Heart right ventricle (tissue), 16 donors: ENCODE data around the gene MGST2. TPM values are rescaled to one million over a fixed set of nuclear protein-coding genes. Genes with fewer than 3 reads are reported as not detected.
A peak's percentile ranks its signal among the peaks of the same experiment; 100 is the strongest.

Experiments
- ATAC-seq, 8 donors: fragments of 200-7000 bp; cut with Tn5 transposase; one replicate each; pipeline ENCODE4 v1.9.1; 2020; ENCODE audit warnings: mild to moderate bottlenecking in 8 of 8, moderate library complexity in 8 of 8, moderate number of reproducible peaks in 1 of 8
- DNase-seq, 2 donors: peaks; one replicate each; pipeline ENCODE4 v3.0.0-alpha.2; 2020
- H3K27ac ChIP-seq, 10 donors: fragments of 200-600 bp; sonication (generic) in 2 of 10; one replicate each; pipeline versions ENCODE4 v1.5.0 to v1.8.0; 2020 to 2022; ENCODE audit warnings: mild to moderate bottlenecking in 3 of 10
- H3K27me3 ChIP-seq, 7 donors: fragments of 200-600 bp; one replicate each; pipeline ENCODE4 v1.8.0; 2021 to 2022; ENCODE audit warnings: mild to moderate bottlenecking in 2 of 7
- H3K36me3 ChIP-seq, 9 donors: fragments of 200-600 bp; sonication (generic) in 1 of 9; one replicate each; pipeline versions ENCODE4 v1.5.0 to v1.8.0; 2020 to 2022; ENCODE audit warnings: mild to moderate bottlenecking in 2 of 9
- H3K4me1 ChIP-seq, 9 donors: fragments of 200-600 bp; sonication (generic) in 1 of 9; one replicate each; pipeline versions ENCODE4 v1.5.0 to v1.8.0; 2020 to 2022; ENCODE audit warnings: mild to moderate bottlenecking in 4 of 9
- H3K4me3 ChIP-seq, 10 donors: fragments of 200-600 bp; sonication (generic) in 2 of 10; one replicate each; pipeline versions ENCODE4 v1.5.0 to v1.8.0; 2020 to 2022; ENCODE audit warnings: mild to moderate bottlenecking in 7 of 10, moderate library complexity in 2 of 10
- H3K9me3 ChIP-seq, 11 donors: fragments of 200-600 bp in 10 of 11; sonication (generic) in 2 of 11; one replicate each; pipeline versions ENCODE4 v1.5.0 to v1.8.0; 2013 to 2022; ENCODE audit warnings: mild to moderate bottlenecking in 2 of 11, control low read depth in 1 of 11, moderate library complexity in 1 of 11
- CTCF ChIP-seq, 9 donors: fragments of 200-600 bp; sonication (generic) in 2 of 9; IDR thresholded peaks; one replicate each; pipeline versions ENCODE4 v1.5.0 to v1.8.0; 2021 to 2022; ENCODE audit warnings: antibody characterized with exemption in 9 of 9, mild to moderate bottlenecking in 5 of 9, moderate library complexity in 1 of 9
- WGBS, 2 donors: extraction: QIAGEN DNeasy Blood & Tissue Kit; methylation state at CpG; one replicate each; pipeline ENCODE4 v1.1.7; 2013; ENCODE audit warnings: inconsistent platforms in 1 of 2; 5-methylcytosine and 5-hydroxymethylcytosine counted together
- intact Hi-C, 10 donors: fragments of 100-400 bp; cut with DNase I; formaldehyde crosslinking; loops; one replicate each; pipeline versions ENCODE4 v1.11.1 to v1.14.2; 2022
- polyA plus RNA-seq, 2 donors: library from polyadenylated mRNA; stranded (reverse); fragments of 200-250 nt; gene quantifications; one replicate each; pipeline ENCODE4 v1.2.3, GENCODE V29; 2013
- total RNA-seq, 10 donors: library from RNA; stranded (reverse); fragmentation: NEBNext Ultra II Directional in 3 of 10; extraction: Animal tissue kit (Norgen Biotek cat#: 25700) in 3 of 10; gene quantifications; one replicate each; pipeline versions ENCODE4 v1.2.1 to v1.2.4, GENCODE V29; 2021 to 2023
- donor health status: Arrhythmogenic right ventricular cardiomyopathy.
- donor health status: ischemic (EF 13 %, LVEDD 7.1; RV severe dilation, severe dysfunction).
- donor health status: healthy with polysubstance abuse.
- donor health status: DM: no; HTN: yes; CAD: no.
- donor health status: DM: no; HTN: no; CAD: no.
- donor health status: ischemic (EF 25% LVEDD 6.9; RV normal size, moderate dysfunction).
- donor health status: ischemic (EF 25% LVEDD 5.7; RV mildly dilated, moderate dysfunction).
- donor health status: healthy.
- donor health status: DM: yes; HTN: yes; CAD: no.
- donor health status: Ischemic cardiomyopathy.
- donor health status: ischemic (EF 35%, LVEDD 5.7; RV mildly dilated, moderate dysfunction).
- donor health status: nonischemic (EF 11% LVEDD 7.7; RV severe dilation, severe dysfunction).
- donor health status: DM: yes; HTN: yes; CAD: no.
- donor health status: PGD.
- donor health status: ischemic (EF 29% LVEDD 5.4; RV normal size, mild dysfunction).
- donor health status: nonischemic (EF 23%, LVEDD 6.1; RV moderate dilation, normal function).

The MGST2 gene
- total and polyA plus RNA-seq, 12 donors: 97.6 to 203 (median 107) TPM

- Histone ChIP-seq H3K9me3 (no peaks in the 10 kb centered on the region), H3K4me3 (no peak overlapping the region), H3K27me3 (no peaks in the 10 kb centered on the region), H3K36me3 (peaks cover 0 to 40% (median 13%) of the 10 kb centered on the region in 9 donors), H3K27ac (no peak overlapping the region), H3K4me1 (peaks cover 12 to 74% (median 47%) of the 10 kb centered on the region in 9 donors)
- WGBS, 2 donors: 84 to 100% methylated on average over 1 of the region's 1 CpG
- ATAC-seq (no peak), DNase-seq (no peak)
- intact Hi-C loops: no loop called here
- TF ChIP-seq CTCF (IDR thresholded peaks at IDR 0.05): no peak
Observed at GRCh38 chr4:139684351-139684750, 18.7 kb downstream of the MGST2 start.

- no peaks in the 10 kb centered on the region for H3K27me3 ChIP-seq
- peaks cover 0 to 33% (median 12%) of the 10 kb centered on the region in 9 donors for H3K36me3 ChIP-seq
- no peak for TF ChIP-seq CTCF (IDR thresholded peaks at IDR 0.05)
- no peaks in the 10 kb centered on the region for H3K9me3 ChIP-seq
- H3K27ac ChIP-seq: no peak overlapping the region
- H3K4me3 ChIP-seq: no peak overlapping the region
- ATAC-seq: no peak
- WGBS, 2 donors: 89 to 99% methylated on average over 5 of the region's 5 CpGs
- peaks cover 12 to 70% (median 47%) of the 10 kb centered on the region in 9 donors for H3K4me1 ChIP-seq
- intact Hi-C loops: no loop called here
- no peak for DNase-seq
Observed at GRCh38 chr4:139685180-139685579, 19.6 kb downstream of the MGST2 start.

- H3K9me3 ChIP-seq: no peaks in the 10 kb centered on the region
- no peak for DNase-seq
- peaks cover 12 to 63% (median 50%) of the 10 kb centered on the region in 9 donors for H3K4me1 ChIP-seq
- WGBS, 2 donors: 57 to 64% methylated on average over 1 of the region's 1 CpG
- no peak for TF ChIP-seq CTCF (IDR thresholded peaks at IDR 0.05)
- H3K36me3 ChIP-seq: peaks cover 0 to 25% (median 12%) of the 10 kb centered on the region in 9 donors
- no peaks in the 10 kb centered on the region for H3K27me3 ChIP-seq
- intact Hi-C loops: no loop called here
- no peak overlapping the region for H3K4me3 ChIP-seq
- H3K27ac ChIP-seq: peak overlapping the region in 4 of 10 donors; percentile 22 to 73 (median 48)
- no peak for ATAC-seq
Observed at GRCh38 chr4:139686130-139686529, 20.5 kb downstream of the MGST2 start.

DNA sequence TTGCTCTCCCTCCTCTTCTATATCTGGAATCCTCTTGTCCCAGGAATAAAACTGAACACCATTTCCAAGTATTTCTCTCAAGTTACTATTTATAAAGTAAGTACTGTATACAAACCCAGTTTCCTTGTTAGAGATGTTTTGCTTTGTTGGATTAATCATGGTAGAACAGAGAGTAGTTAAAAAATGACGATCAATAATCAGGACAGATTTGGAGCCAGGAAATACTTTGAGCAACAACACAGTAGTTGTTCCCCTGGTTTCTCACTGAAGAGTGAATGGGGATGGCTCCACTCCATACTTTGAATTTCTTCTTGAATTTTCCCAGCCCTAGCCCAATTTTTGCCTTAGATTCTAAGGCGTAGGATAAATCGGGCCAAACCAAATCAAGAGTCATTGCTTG lies 21.4 kb downstream of the MGST2 start:
- Histone ChIP-seq H3K4me1 (peaks cover 12 to 61% (median 50%) of the 10 kb centered on the region in 9 donors), H3K4me3 (no peak overlapping the region), H3K9me3 (no peaks in the 10 kb centered on the region), H3K27me3 (no peaks in the 10 kb centered on the region), H3K27ac (peak overlapping the region in 5 of 10 donors; percentile 22 to 73 (median 32)), H3K36me3 (peaks cover 0 to 23% (median 12%) of the 10 kb centered on the region in 9 donors)
- ATAC-seq: peak in 4 of 8 donors; percentile 23 to 54 (median 43)
- no peak for TF ChIP-seq CTCF (IDR thresholded peaks at IDR 0.05)
- 55 to 69% methylated on average over 3 of the region's 3 CpGs for WGBS, 2 donors
- intact Hi-C loops: no loop called here
- DNase-seq: no peak
